K562 (cell line): ENCODE measurements around the gene C6orf47. TPM values are rescaled to one million over a fixed set of nuclear protein-coding genes. Genes with fewer than 3 reads are reported as not detected.

Experiments
- ATAC-seq: fragments of 200-7000 bp; cut with Tn5 transposase; 3 replicates; pipeline ENCODE4 v1.9.1; 2020; ENCODE audit warnings: moderate library complexity
- BruUV-seq: library from RNA; stranded (reverse); fragments of 400-500 nt; replicated peaks from 2 replicates; lab custom pipeline; 2021; lab: Mats Ljungman, UMichigan
- CTCF ChIA-PET: fragments of 300-600 bp; formaldehyde crosslinking; extraction: SDS; loops from one replicate; lab custom pipeline; 2021; ENCODE audit warnings: low intra/inter-chr PET ratio; lab: Yijun Ruan, JAX
- POLR2A ChIA-PET: fragments of 300-600, 350-650 bp; sonication (Branson Sonifier 250); formaldehyde crosslinking; extraction: SDS; loops from one replicate; lab custom pipeline; 2021; ENCODE audit warnings: antibody characterized with exemption, inconsistent platforms; lab: Yijun Ruan, JAX
- DNase-seq, 4 experiments: peaks; one replicate each; pipeline versions ENCODE4 v3.0.0 to v3.0.0-alpha.2; 2011 to 2018; ENCODE audit warnings: low spot score in 3 of 4, mixed read lengths in 3 of 4; ENCODE audit errors: extremely low read depth in 1 of 4
- FAIRE-seq: peaks from 2 replicates; lab custom pipeline; 2011; peaks lifted over from hg19 to GRCh38; lab: Jason Lieb, UNC
- H2AFZ ChIP-seq: 2 replicates; pipeline ENCODE4 v1.6.0; 2011; ENCODE audit warnings: low read depth, low read length, control low read depth, inconsistent platforms
- H3K27ac ChIP-seq: fragments of 200-600 bp; 3 replicates; pipeline ENCODE4 v1.8.0; 2011; ENCODE audit warnings: low read depth, mild to moderate bottlenecking, control low read depth, inconsistent platforms, low read length, moderate library complexity, mixed read lengths; ENCODE audit errors: extremely low read depth
- H3K27me3 ChIP-seq, 2 experiments: fragments of 300-600 bp in 1 of 2; 2 replicates in 1 of 2; 3 replicates in 1 of 2; pipeline versions ENCODE4 v1.6.0 to v1.8.0; 2011; ENCODE audit warnings: inconsistent platforms in 2 of 2, low read length in 2 of 2, mild to moderate bottlenecking in 1 of 2, mixed read lengths in 1 of 2, moderate library complexity in 1 of 2; ENCODE audit not compliant: control insufficient read depth in 2 of 2, insufficient read depth in 2 of 2
- H3K36me3 ChIP-seq: fragments of 300-600 bp; 3 replicates; pipeline ENCODE4 v1.8.0; 2011; ENCODE audit warnings: mild to moderate bottlenecking, low read length, inconsistent platforms; ENCODE audit not compliant: control insufficient read depth, insufficient read depth
- H3K4me1 ChIP-seq, 2 experiments: fragments of 200-600 bp in 1 of 2; replicated peaks in 1 of 2; 2 replicates in 1 of 2; 3 replicates in 1 of 2; pipeline versions ENCODE4 v1.5.1 to v1.8.0; 2011; ENCODE audit warnings: inconsistent platforms in 2 of 2, low read length in 2 of 2, mild to moderate bottlenecking in 1 of 2, mixed read lengths in 1 of 2, moderate library complexity in 1 of 2; ENCODE audit not compliant: control insufficient read depth in 2 of 2, insufficient read depth in 2 of 2
- H3K4me2 ChIP-seq: 2 replicates; pipeline ENCODE4 v1.6.1; 2011; ENCODE audit warnings: low read length, control low read depth, inconsistent platforms, mixed read lengths; ENCODE audit not compliant: insufficient read depth
- H3K4me3 ChIP-seq: fragments of 200-600 bp; sonication (generic), shearing (Covaris generic); 2 replicates; pipeline ENCODE4 v1.5.1; 2016; ENCODE audit warnings: control low read depth, inconsistent platforms
- H3K79me2 ChIP-seq: fragments of 200-600 bp; 3 replicates; pipeline ENCODE4 v1.8.0; 2011; ENCODE audit warnings: low read length, inconsistent platforms; ENCODE audit not compliant: control insufficient read depth, insufficient read depth
- H3K9ac ChIP-seq, 2 experiments: 2 replicates each; pipeline versions ENCODE4 v1.6.0 to v1.6.1; 2011; ENCODE audit warnings: low read depth in 2 of 2, low read length in 2 of 2, control low read depth in 1 of 2, inconsistent platforms in 1 of 2, mild to moderate bottlenecking in 1 of 2, mixed read lengths in 1 of 2; ENCODE audit not compliant: insufficient read depth in 1 of 2
- H3K9me1 ChIP-seq: one replicate; pipeline ENCODE4 v1.6.0; 2011; ENCODE audit warnings: inconsistent platforms, mild to moderate bottlenecking, low read length, moderate library complexity; ENCODE audit not compliant: control insufficient read depth, insufficient read depth
- H3K9me3 ChIP-seq: replicated peaks from 2 replicates; pipeline ENCODE4 v1.5.1; 2011; ENCODE audit warnings: low read depth, low read length, inconsistent platforms; ENCODE audit not compliant: control insufficient read depth, insufficient read depth
- H4K20me1 ChIP-seq: replicated peaks from 2 replicates; pipeline ENCODE4 v1.6.1; 2011; ENCODE audit warnings: low read length, inconsistent platforms, mixed read lengths; ENCODE audit not compliant: control insufficient read depth, insufficient read depth
- ARID4B ChIP-seq: sonication (generic); formaldehyde crosslinking; IDR thresholded peaks from 2 replicates; pipeline ENCODE4 v1.8.0; 2022; ENCODE audit warnings: mild to moderate bottlenecking, missing genetic modification reagents
- MTA3 ChIP-seq: fragments of 450-650 bp; formaldehyde crosslinking; IDR thresholded peaks from 2 replicates; pipeline ENCODE4 v1.6.1; 2017; ENCODE audit warnings: mild to moderate bottlenecking, borderline replicate concordance
- NR2F6 ChIP-seq: fragments of 450-650 bp; formaldehyde crosslinking; IDR thresholded peaks from 2 replicates; pipeline ENCODE4 v1.4.0; 2020; ENCODE audit warnings: mild to moderate bottlenecking
- POLR2A ChIP-seq: fragments of 450-650 bp; conservative IDR thresholded peaks from 2 replicates; pipeline ENCODE4 v1.6.1; 2016
- POLR2B ChIP-seq: fragments of 450-650 bp; IDR thresholded peaks from 2 replicates; pipeline ENCODE4 v1.6.1; 2018; ENCODE audit warnings: low read depth; ENCODE audit not compliant: partially characterized antibody
- POLR2G ChIP-seq: fragments of 200-400 bp; formaldehyde crosslinking; IDR thresholded peaks from 2 replicates; pipeline ENCODE4 v1.6.1; 2017; ENCODE audit warnings: low read depth, mild to moderate bottlenecking, antibody characterized with exemption, low read length, moderate library complexity
- RBFOX2 ChIP-seq: fragments of 200-400 bp; formaldehyde crosslinking; IDR thresholded peaks from 2 replicates; pipeline ENCODE4 v1.6.1; 2017; ENCODE audit warnings: low read depth, mild to moderate bottlenecking, low read length, moderate library complexity
- RBM22 ChIP-seq: fragments of 200-400 bp; formaldehyde crosslinking; IDR thresholded peaks from 2 replicates; pipeline ENCODE4 v1.6.1; 2018; ENCODE audit warnings: low read length, low read depth; ENCODE audit not compliant: poor library complexity, severe bottlenecking
- RNF219 ChIP-seq: fragments of 250-450 bp; sonication (Bioruptor Pico); IDR thresholded peaks from 2 replicates; pipeline ENCODE4 v1.5.0; 2022; ENCODE audit warnings: mild to moderate bottlenecking
- SIN3A ChIP-seq, 2 experiments: fragments of 150-350 bp in 1 of 2; IDR thresholded peaks; 2 replicates each; pipeline ENCODE4 v1.6.1; 2011 to 2016; ENCODE audit warnings: borderline replicate concordance in 2 of 2, low read depth in 2 of 2, low read length in 2 of 2, mild to moderate bottlenecking in 2 of 2, moderate library complexity in 2 of 2; ENCODE audit not compliant: control insufficient read depth in 1 of 2
- SUPT5H ChIP-seq: fragments of 450-650 bp; IDR thresholded peaks from 2 replicates; pipeline ENCODE4 v1.6.1; 2016
- WGBS: fragments of 100-300 bp; shearing (Covaris generic); methylation state at CpG from one replicate; pipeline ENCODE4 v1.1.6; 2016; ENCODE audit warnings: low coverage, mixed read lengths; ENCODE audit not compliant: insufficient coverage; ENCODE audit errors: missing lambda C conversion rate; 5-methylcytosine and 5-hydroxymethylcytosine counted together
- in situ Hi-C: fragments of 300-500 bp; cut with MboI; formaldehyde crosslinking; loops from 4 replicates; pipeline ENCODE4 v1.15.0; 2018; ENCODE audit warnings: inconsistent platforms, mixed read lengths
- intact Hi-C: fragments of 100-400 bp; cut with micrococcal nuclease; formaldehyde crosslinking; loops from 2 replicates; pipeline ENCODE4 v1.14.2; 2022
- polyA plus RNA-seq, 8 experiments: library from polyadenylated mRNA; depleted of rRNA in 4 of 8; stranded (reverse) in 5 of 8; unstranded in 3 of 8; fragments of >200 nt; fragmentation: Nextera tagmentation in 2 of 8; fragmentation: Illumina TruSeq in 1 of 8; extraction: Ambion mirVana in 2 of 8; extraction: Trizol in 1 of 8; gene quantifications; 2 replicates each; pipeline versions ENCODE4 v1.2.1 to v1.2.3, GENCODE V29; 2011 to 2014; ENCODE audit warnings: inconsistent platforms in 1 of 8, missing spikeins in 1 of 8
- total RNA-seq, 7 experiments: library from RNA; depleted of rRNA in 6 of 7; stranded (reverse); fragments of >200 nt in 6 of 7; fragmentation: Illumina TruSeq in 2 of 7; extraction: Trizol in 2 of 7; gene quantifications; 2 replicates each; pipeline versions ENCODE4 v1.2.1 to v1.2.3, GENCODE V29; 2011 to 2021; ENCODE audit warnings: low replicate concordance in 1 of 7
- TF ChIP-seq, protein P1 (sequence below): fragments of 450-650 bp; IDR thresholded peaks from 2 replicates; pipeline ENCODE4 v1.7.1; 2018; ENCODE audit warnings: mild to moderate bottlenecking, low read depth; ENCODE audit not compliant: partially characterized antibody

Gene C6orf47
- total and polyA plus RNA-seq, 9 of the 15 experiments (the other 6 are each of a cell fraction or from before 2014, with no cell fraction given), result 0.14 to 43.8 (median 27.0) TPM

- peak overlapping the region in 1 of 2 experiments; percentile 79; a peak in 2 of 4 replicates for H3K9ac ChIP-seq
- ChIA-PET POLR2A (interaction anchor here (0.6 to 14.8 kb wide), 6 partner anchors 7 to 138 kb away, joined by 3 to 274 read pairs (median 6); partner anchors contain the start of genes BAG6 and PRRC2A), CTCF (no interaction called here)
- peaks cover 28% of the 10 kb centered on the region for H4K20me1 ChIP-seq
- no peaks in the 10 kb centered on the region for H3K27me3 ChIP-seq
- FAIRE-seq (no peak), ATAC-seq (peak; percentile 8), DNase-seq (no peak)
- H2AFZ ChIP-seq, result no peak overlapping the region
- H3K79me2 ChIP-seq, result peaks cover 14% of the 10 kb centered on the region; the same call in 1 of the 3 replicates
- no peak overlapping the region for H3K4me3 ChIP-seq
- H3K9me1 ChIP-seq, result no peaks in the 10 kb centered on the region
- in situ Hi-C loops (no loop called here), intact Hi-C loops (no loop called here)
- peaks cover 0 to 30% of the 10 kb centered on the region in 2 experiments; a peak in 3 of 5 replicates for H3K4me1 ChIP-seq
- no peak overlapping the region for H3K4me2 ChIP-seq
- no peaks in the 10 kb centered on the region for H3K9me3 ChIP-seq
- no TSS peak for BruUV-seq
- H3K27ac ChIP-seq, result no peak overlapping the region
- WGBS, result 94% methylated on average over 26 of the region's 26 CpGs
- H3K36me3 ChIP-seq, result peaks cover 100% of the 10 kb centered on the region
- TF ChIP-seq SUPT5H (peak; percentile 72), POLR2G (peak; percentile 85), ARID4B (CRISPR knock-in tag) (0 out of 2 replicates have a peak, but pooled peaks have one; percentile 32), MTA3 (peak; percentile 78; the same call in 1 of the 2 replicates), RNF219 (CRISPR knock-in tag) (no peak), NR2F6 (CRISPR knock-in tag) (0 out of 2 replicates have a peak, but pooled peaks have one; percentile 69), RBFOX2 (peak; percentile 76), SIN3A (IDR thresholded peaks at IDR 0.05; ENCODE audit: borderline replicate concordance in 2 of 2, control insufficient read depth in 1 of 2, low read depth in 2 of 2, low read length in 2 of 2) (no peak), POLR2A (peak; percentile 70), POLR2B (peak; percentile 73), RBM22 (peak; percentile 88)
- TF ChIP-seq, protein P1, sequence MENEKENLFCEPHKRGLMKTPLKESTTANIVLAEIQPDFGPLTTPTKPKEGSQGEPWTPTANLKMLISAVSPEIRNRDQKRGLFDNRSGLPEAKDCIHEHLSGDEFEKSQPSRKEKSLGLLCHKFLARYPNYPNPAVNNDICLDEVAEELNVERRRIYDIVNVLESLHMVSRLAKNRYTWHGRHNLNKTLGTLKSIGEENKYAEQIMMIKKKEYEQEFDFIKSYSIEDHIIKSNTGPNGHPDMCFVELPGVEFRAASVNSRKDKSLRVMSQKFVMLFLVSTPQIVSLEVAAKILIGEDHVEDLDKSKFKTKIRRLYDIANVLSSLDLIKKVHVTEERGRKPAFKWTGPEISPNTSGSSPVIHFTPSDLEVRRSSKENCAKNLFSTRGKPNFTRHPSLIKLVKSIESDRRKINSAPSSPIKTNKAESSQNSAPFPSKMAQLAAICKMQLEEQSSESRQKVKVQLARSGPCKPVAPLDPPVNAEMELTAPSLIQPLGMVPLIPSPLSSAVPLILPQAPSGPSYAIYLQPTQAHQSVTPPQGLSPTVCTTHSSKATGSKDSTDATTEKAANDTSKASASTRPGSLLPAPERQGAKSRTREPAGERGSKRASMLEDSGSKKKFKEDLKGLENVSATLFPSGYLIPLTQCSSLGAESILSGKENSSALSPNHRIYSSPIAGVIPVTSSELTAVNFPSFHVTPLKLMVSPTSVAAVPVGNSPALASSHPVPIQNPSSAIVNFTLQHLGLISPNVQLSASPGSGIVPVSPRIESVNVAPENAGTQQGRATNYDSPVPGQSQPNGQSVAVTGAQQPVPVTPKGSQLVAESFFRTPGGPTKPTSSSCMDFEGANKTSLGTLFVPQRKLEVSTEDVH, result peak; percentile 32
Observed at GRCh38 chr6:31632279-31632946, 28.2 kb downstream of the C6orf47 start.
